RWPE2 (cell line): ENCODE data around the gene FAM228B.
"Not testable (repeated sequence)": the region's sequence is repeated elsewhere in the genome, so short reads cannot be mapped to it uniquely, and the experiment has no call there.

Experiments used
- ATAC-seq: fragments of 200-7000 bp; cut with Tn5 transposase; 3 replicates; pipeline ENCODE4 v1.9.1; 2021; ENCODE audit warnings: low read depth
- DNase-seq: peaks from one replicate; pipeline ENCODE4 v3.0.0-alpha.2; 2020; ENCODE audit warnings: low spot score
- H3K27ac ChIP-seq: fragments of 450-650 bp; 2 replicates; pipeline ENCODE4 v1.5.1; 2017; ENCODE audit warnings: mild to moderate bottlenecking; ENCODE audit not compliant: poor library complexity, severe bottlenecking
- H3K27me3 ChIP-seq: fragments of 250-450 bp; sonication (Bioruptor Pico); 2 replicates; pipeline ENCODE4 v1.5.1; 2021; ENCODE audit warnings: mild to moderate bottlenecking, moderate library complexity; ENCODE audit not compliant: insufficient read depth, poor library complexity, severe bottlenecking
- H3K36me3 ChIP-seq: fragments of 250-450 bp; sonication (Bioruptor Pico); 2 replicates; pipeline ENCODE4 v1.5.1; 2020; ENCODE audit warnings: low read depth, mild to moderate bottlenecking, moderate library complexity
- H3K4me1 ChIP-seq: fragments of 250-450 bp; sonication (Bioruptor Pico); 2 replicates; pipeline ENCODE4 v1.5.1; 2021; ENCODE audit warnings: mild to moderate bottlenecking, moderate library complexity; ENCODE audit not compliant: insufficient read depth, poor library complexity, severe bottlenecking
- H3K4me3 ChIP-seq: fragments of 250-450 bp; sonication (Bioruptor Pico); 2 replicates; pipeline ENCODE4 v1.5.1; 2021; ENCODE audit warnings: mild to moderate bottlenecking, moderate library complexity; ENCODE audit not compliant: severe bottlenecking
- H3K9me3 ChIP-seq: fragments of 250-450 bp; sonication (Bioruptor Pico); 2 replicates; pipeline ENCODE4 v1.5.1; 2021; ENCODE audit warnings: mild to moderate bottlenecking, moderate library complexity; ENCODE audit not compliant: severe bottlenecking
- CTCF ChIP-seq: fragments of 450-650 bp; IDR thresholded peaks from one replicate; pipeline ENCODE4 v1.5.1; 2017; ENCODE audit warnings: mild to moderate bottlenecking, moderate library complexity; ENCODE audit not compliant: poor library complexity, severe bottlenecking

FAM228B gene

GRCh38 chr2:24107336-24107735, 15.9 kb upstream of the FAM228B start:
- Histone ChIP-seq H3K36me3 (no peaks in the 10 kb centered on the region), H3K27ac (no peak overlapping the region), H3K9me3 (no peaks in the 10 kb centered on the region), H3K27me3 (no peaks in the 10 kb centered on the region), H3K4me1 (peaks cover 18% of the 10 kb centered on the region), H3K4me3 (no peak overlapping the region)
- ATAC-seq (no peak), DNase-seq (no peak)
- TF ChIP-seq CTCF: no peak

GRCh38 chr2:24109431-24109830, 13.8 kb upstream of the FAM228B start:
- ATAC-seq, H3K36me3 ChIP-seq, H3K9me3 ChIP-seq, H3K27me3 ChIP-seq, H3K4me3 ChIP-seq, DNase-seq: not testable (repeated sequence)
- H3K27ac ChIP-seq: peak overlapping the region; percentile 82
- peaks cover 18% of the 10 kb centered on the region for H3K4me1 ChIP-seq

GRCh38 chr2:24110660-24111303, 12.5 kb upstream of the FAM228B start:
- ATAC-seq (no peak), DNase-seq (no peak)
- Histone ChIP-seq H3K4me3 (no peak overlapping the region), H3K9me3 (peaks cover 6% of the 10 kb centered on the region), H3K4me1 (peaks cover 18% of the 10 kb centered on the region), H3K27me3 (no peaks in the 10 kb centered on the region), H3K27ac (peak overlapping the region; percentile 82), H3K36me3 (no peaks in the 10 kb centered on the region)
- TF ChIP-seq CTCF: no peak

- no peaks in the 10 kb centered on the region for H3K36me3 ChIP-seq
- H3K27ac ChIP-seq: peak overlapping the region; percentile 82
- ATAC-seq: peak; percentile 87
- peaks cover 6% of the 10 kb centered on the region for H3K9me3 ChIP-seq
- H3K4me1 ChIP-seq: peaks cover 18% of the 10 kb centered on the region
- no peak for DNase-seq
- no peak overlapping the region for H3K4me3 ChIP-seq
- no peaks in the 10 kb centered on the region for H3K27me3 ChIP-seq
- no peak for TF ChIP-seq CTCF
These were observed 11.8 kb upstream of the FAM228B start for GRCh38 chr2:24111407-24111901.

GRCh38 chr2:24115057-24115456, 8.2 kb upstream of the FAM228B start:
- Histone ChIP-seq H3K4me1 (peaks cover 7% of the 10 kb centered on the region), H3K27me3 (no peaks in the 10 kb centered on the region), H3K36me3 (no peaks in the 10 kb centered on the region), H3K9me3 (peaks cover 6% of the 10 kb centered on the region), H3K27ac (peak overlapping the region; percentile 19), H3K4me3 (no peak overlapping the region)
- no peak for TF ChIP-seq CTCF
- ATAC-seq (no peak; the same call in 2 of the 3 replicates), DNase-seq (no peak)
